GM06990 (cell line): ENCODE measurements around the gene AXDND1.
A peak's percentile ranks its signal among the peaks of the same experiment; 100 is the strongest.

Experiments used
- DNase-seq: peaks from one replicate; pipeline ENCODE4 v3.0.0-alpha.2; 2011; ENCODE audit not compliant: insufficient read length; ENCODE audit errors: extremely low read depth
- H3K27me3 ChIP-seq: replicated peaks from 2 replicates; pipeline ENCODE4 v1.6.0; 2011; ENCODE audit warnings: low read length; ENCODE audit not compliant: control insufficient read depth, insufficient read depth
- H3K36me3 ChIP-seq: 2 replicates; pipeline ENCODE4 v1.5.1; 2011; ENCODE audit warnings: low read length; ENCODE audit not compliant: control insufficient read depth, insufficient read depth
- H3K4me3 ChIP-seq: replicated peaks from 2 replicates; pipeline ENCODE4 v1.5.1; 2011; ENCODE audit warnings: low read depth, mild to moderate bottlenecking, control low read depth, low read length
- CTCF ChIP-seq: IDR thresholded peaks from 2 replicates; pipeline ENCODE4 v1.5.1; 2011; ENCODE audit warnings: low read length, control low read depth, mild to moderate bottlenecking, inconsistent platforms; ENCODE audit not compliant: insufficient read depth, poor library complexity, severe bottlenecking

Gene AXDND1

DNA sequence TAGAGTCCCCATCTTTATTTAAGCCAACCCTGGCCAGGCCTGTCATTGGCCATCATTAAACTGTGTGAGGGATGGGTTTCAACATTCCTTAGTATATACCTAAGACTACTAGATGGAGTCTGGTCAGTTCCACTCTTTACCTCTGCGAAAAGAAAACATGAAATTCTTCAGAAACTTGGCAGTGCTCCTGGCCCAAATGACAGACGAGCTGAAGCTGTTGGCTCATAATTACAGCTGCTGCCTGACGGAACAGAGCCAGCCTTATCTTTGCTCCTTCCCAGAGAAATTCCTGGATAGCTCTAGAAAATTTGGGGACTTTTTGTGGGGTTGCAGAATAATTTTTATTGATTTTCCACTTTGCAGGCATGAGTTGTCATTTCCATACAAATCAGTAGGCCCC, 179.6 kb downstream of the AXDND1 start:
- DNase-seq: no peak
- no peaks in the 10 kb centered on the region for H3K36me3 ChIP-seq
- no peak overlapping the region for H3K4me3 ChIP-seq
- TF ChIP-seq CTCF: no peak
- no peaks in the 10 kb centered on the region for H3K27me3 ChIP-seq

DNA sequence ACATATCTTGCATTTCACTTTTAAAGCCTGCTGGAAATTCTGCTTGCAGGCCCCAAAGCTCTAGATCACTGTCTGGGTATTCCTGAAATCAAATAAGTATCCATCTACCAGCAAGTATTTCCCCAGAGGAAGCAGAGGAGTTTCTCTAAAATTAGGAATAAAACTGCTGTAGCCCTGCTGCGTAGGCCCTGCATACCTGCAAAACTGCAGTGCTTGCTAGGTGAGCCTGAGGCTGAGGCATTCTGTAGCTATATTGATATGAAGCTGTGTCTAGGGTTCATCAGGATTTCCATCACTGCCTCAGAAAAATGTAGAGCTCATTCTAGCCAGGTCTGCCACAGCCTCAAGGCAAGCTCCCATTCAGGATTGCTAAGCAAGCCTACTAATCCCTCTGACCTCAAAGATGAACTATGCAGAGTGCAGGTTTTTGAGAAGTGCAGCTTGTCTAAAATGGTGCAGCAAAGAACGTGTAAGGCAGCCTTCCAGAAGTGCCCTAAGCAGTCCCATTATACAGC, 181.3 kb downstream of the AXDND1 start:
- Histone ChIP-seq H3K4me3 (no peak overlapping the region), H3K36me3 (no peaks in the 10 kb centered on the region), H3K27me3 (no peaks in the 10 kb centered on the region)
- no peak for DNase-seq
- no peak for TF ChIP-seq CTCF

DNA sequence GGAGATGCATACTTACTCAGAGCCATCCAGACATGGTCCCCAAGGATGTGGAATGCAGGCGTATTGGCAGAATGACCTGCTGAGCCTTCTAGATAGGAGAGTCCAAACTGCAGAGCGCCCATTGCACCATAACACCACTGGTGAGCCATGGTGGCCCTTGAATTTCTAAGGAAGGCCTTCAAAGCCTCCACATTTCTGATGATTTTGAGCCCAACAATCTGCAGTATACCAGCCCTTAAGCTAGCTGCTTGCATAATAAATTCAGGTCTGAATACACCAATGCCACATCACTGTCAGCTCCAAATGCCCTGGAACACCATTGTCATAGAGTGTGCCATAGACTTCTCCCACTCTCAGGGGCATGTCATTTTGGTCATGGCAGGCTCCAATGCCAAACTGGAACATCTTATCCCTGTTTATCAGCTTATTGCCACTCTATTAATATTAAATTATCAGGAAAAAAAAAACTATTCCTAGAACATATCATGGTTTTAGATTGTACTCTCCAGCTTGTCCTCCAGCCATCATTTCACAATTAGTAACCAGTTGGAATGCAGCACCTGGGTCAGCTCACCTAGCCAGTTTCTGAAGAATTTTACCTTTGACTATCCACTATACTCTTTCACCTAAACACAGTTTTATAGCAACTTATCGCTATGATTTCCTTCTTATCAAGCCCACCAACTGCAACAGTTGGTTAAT, 183.0 kb downstream of the AXDND1 start:
- no peak overlapping the region for H3K4me3 ChIP-seq
- H3K27me3 ChIP-seq: no peaks in the 10 kb centered on the region
- no peaks in the 10 kb centered on the region for H3K36me3 ChIP-seq
- DNase-seq: no peak
- TF ChIP-seq CTCF: no peak

- no peak for TF ChIP-seq CTCF
- Histone ChIP-seq H3K36me3 (no peaks in the 10 kb centered on the region), H3K4me3 (no peak overlapping the region), H3K27me3 (no peaks in the 10 kb centered on the region)
- no peak for DNase-seq
Observed at GRCh38 chr1:179549368-179549700, 183.6 kb downstream of the AXDND1 start.

- Histone ChIP-seq H3K36me3 (no peaks in the 10 kb centered on the region), H3K4me3 (no peak overlapping the region), H3K27me3 (no peaks in the 10 kb centered on the region)
- DNase-seq: peak; percentile 18
- no peak for TF ChIP-seq CTCF
Observed at GRCh38 chr1:179550746-179551682, 185.2 kb downstream of the AXDND1 start.
